ENCODE measurements around the gene HCFC1R1.
A peak's percentile ranks its signal among the peaks of the same experiment; 100 is the strongest.
"Not testable (repeated sequence)": the region's sequence is repeated elsewhere in the genome, so short reads cannot be mapped to it uniquely, and the experiment has no call there.

The HCFC1R1 gene

GRCh38 chr16:3057181-3058138 lies 33.7 kb upstream of the HCFC1R1 start:
- H3K9me3 ChIP-seq (ENCODE audit: control insufficient read depth in 5 of 5, low read length in 5 of 5) = no peaks in the 10 kb centered on the region
- H3K36me3 ChIP-seq (ENCODE audit: control insufficient read depth in 5 of 5, insufficient read depth in 5 of 5, low read length in 5 of 5) = peaks cover 0 to 11% (median 3%) of the 10 kb centered on the region in 5 donors
- no peak overlapping the region for H3K9ac ChIP-seq (ENCODE audit: low read length in 5 of 5)
- no peak overlapping the region for H3K27ac ChIP-seq (ENCODE audit: low read depth, low read length)
- H3K27me3 ChIP-seq (ENCODE audit: control insufficient read depth in 5 of 5, insufficient read depth in 4 of 5, low read length in 5 of 5) = no peaks in the 10 kb centered on the region
- H3K4me3 ChIP-seq (ENCODE audit: low read depth in 1 of 5, low read length in 5 of 5) = peak overlapping the region in 2 of 5 donors; percentile 74 to 80
- H3K4me1 ChIP-seq (ENCODE audit: control insufficient read depth in 5 of 5, insufficient read depth in 5 of 5, low read length in 5 of 5) = peaks cover 0 to 32% (median 21%) of the 10 kb centered on the region in 5 donors

- Histone ChIP-seq H3K36me3 (ENCODE audit: control insufficient read depth in 5 of 5, insufficient read depth in 5 of 5, low read length in 5 of 5) (peaks cover 0 to 11% (median 3%) of the 10 kb centered on the region in 5 donors), H3K4me3 (ENCODE audit: low read depth in 1 of 5, low read length in 5 of 5) (no peak overlapping the region), H3K4me1 (ENCODE audit: control insufficient read depth in 5 of 5, insufficient read depth in 5 of 5, low read length in 5 of 5) (peaks cover 0 to 32% (median 21%) of the 10 kb centered on the region in 5 donors), H3K9me3 (ENCODE audit: control insufficient read depth in 5 of 5, low read length in 5 of 5) (no peaks in the 10 kb centered on the region), H3K27ac (ENCODE audit: low read depth, low read length) (no peak overlapping the region), H3K27me3 (ENCODE audit: control insufficient read depth in 5 of 5, insufficient read depth in 4 of 5, low read length in 5 of 5) (peaks cover 0 to under 1% (median 0%) of the 10 kb centered on the region in 5 donors), H3K9ac (ENCODE audit: low read length in 5 of 5) (no peak overlapping the region)
Observed at GRCh38 chr16:3056336-3057180, 32.8 kb upstream of the HCFC1R1 start.

- not testable (repeated sequence) for H3K27ac ChIP-seq (ENCODE audit: low read depth, low read length); H3K9ac ChIP-seq (ENCODE audit: low read length in 5 of 5); H3K27me3 ChIP-seq (ENCODE audit: control insufficient read depth in 5 of 5, insufficient read depth in 4 of 5, low read length in 5 of 5); H3K9me3 ChIP-seq (ENCODE audit: control insufficient read depth in 5 of 5, low read length in 5 of 5); H3K4me3 ChIP-seq (ENCODE audit: low read depth in 1 of 5, low read length in 5 of 5)
- Histone ChIP-seq H3K36me3 (ENCODE audit: control insufficient read depth in 5 of 5, insufficient read depth in 5 of 5, low read length in 5 of 5) (peaks cover 0 to 11% (median 3%) of the 10 kb centered on the region in 5 donors), H3K4me1 (ENCODE audit: control insufficient read depth in 5 of 5, insufficient read depth in 5 of 5, low read length in 5 of 5) (peaks cover 0 to 32% (median 21%) of the 10 kb centered on the region in 5 donors)
Observed at GRCh38 chr16:3055734-3056115, 32.0 kb upstream of the HCFC1R1 start.

GRCh38 chr16:3054965-3055733 lies 31.4 kb upstream of the HCFC1R1 start:
- Histone ChIP-seq H3K4me1 (ENCODE audit: control insufficient read depth in 5 of 5, insufficient read depth in 5 of 5, low read length in 5 of 5) (peaks cover 0 to 29% (median 20%) of the 10 kb centered on the region in 5 donors), H3K27me3 (ENCODE audit: control insufficient read depth in 5 of 5, insufficient read depth in 4 of 5, low read length in 5 of 5) (peaks cover 0 to 10% (median 8%) of the 10 kb centered on the region in 5 donors), H3K4me3 (ENCODE audit: low read depth in 1 of 5, low read length in 5 of 5) (no peak overlapping the region), H3K27ac (ENCODE audit: low read depth, low read length) (no peak overlapping the region), H3K9me3 (ENCODE audit: control insufficient read depth in 5 of 5, low read length in 5 of 5) (no peaks in the 10 kb centered on the region), H3K9ac (ENCODE audit: low read length in 5 of 5) (no peak overlapping the region), H3K36me3 (ENCODE audit: control insufficient read depth in 5 of 5, insufficient read depth in 5 of 5, low read length in 5 of 5) (peaks cover 0 to 11% (median 3%) of the 10 kb centered on the region in 5 donors)

GRCh38 chr16:3053330-3053710 lies 29.6 kb upstream of the HCFC1R1 start:
- H3K36me3 ChIP-seq (ENCODE audit: control insufficient read depth in 5 of 5, insufficient read depth in 5 of 5, low read length in 5 of 5) = peaks cover 0 to 11% (median 3%) of the 10 kb centered on the region in 5 donors
- peaks cover 15 to 24% (median 22%) of the 10 kb centered on the region in 5 donors for H3K27me3 ChIP-seq (ENCODE audit: control insufficient read depth in 5 of 5, insufficient read depth in 4 of 5, low read length in 5 of 5)
- H3K27ac ChIP-seq (ENCODE audit: low read depth, low read length); H3K9me3 ChIP-seq (ENCODE audit: control insufficient read depth in 5 of 5, low read length in 5 of 5); H3K9ac ChIP-seq (ENCODE audit: low read length in 5 of 5); H3K4me3 ChIP-seq (ENCODE audit: low read depth in 1 of 5, low read length in 5 of 5): not testable (repeated sequence)
- H3K4me1 ChIP-seq (ENCODE audit: control insufficient read depth in 5 of 5, insufficient read depth in 5 of 5, low read length in 5 of 5) = peaks cover 0 to 14% (median 5%) of the 10 kb centered on the region in 5 donors

- Histone ChIP-seq H3K27me3 (ENCODE audit: control insufficient read depth in 5 of 5, insufficient read depth in 4 of 5, low read length in 5 of 5) (peaks cover 20 to 30% (median 25%) of the 10 kb centered on the region in 5 donors), H3K36me3 (ENCODE audit: control insufficient read depth in 5 of 5, insufficient read depth in 5 of 5, low read length in 5 of 5) (peaks cover 0 to 11% (median 3%) of the 10 kb centered on the region in 5 donors)
- H3K4me1 ChIP-seq (ENCODE audit: control insufficient read depth in 5 of 5, insufficient read depth in 5 of 5, low read length in 5 of 5); H3K27ac ChIP-seq (ENCODE audit: low read depth, low read length); H3K4me3 ChIP-seq (ENCODE audit: low read depth in 1 of 5, low read length in 5 of 5); H3K9ac ChIP-seq (ENCODE audit: low read length in 5 of 5); H3K9me3 ChIP-seq (ENCODE audit: control insufficient read depth in 5 of 5, low read length in 5 of 5): not testable (repeated sequence)
Observed at GRCh38 chr16:3052571-3053329, 29.0 kb upstream of the HCFC1R1 start.

GRCh38 chr16:3051494-3051893 lies 27.8 kb upstream of the HCFC1R1 start:
- Histone ChIP-seq H3K36me3 (ENCODE audit: control insufficient read depth in 5 of 5, insufficient read depth in 5 of 5, low read length in 5 of 5) (peaks cover 0 to 11% (median 3%) of the 10 kb centered on the region in 5 donors), H3K4me3 (ENCODE audit: low read depth in 1 of 5, low read length in 5 of 5) (no peak overlapping the region), H3K27me3 (ENCODE audit: control insufficient read depth in 5 of 5, insufficient read depth in 4 of 5, low read length in 5 of 5) (peaks cover 29 to 42% (median 35%) of the 10 kb centered on the region in 5 donors), H3K9me3 (ENCODE audit: control insufficient read depth in 5 of 5, low read length in 5 of 5) (no peaks in the 10 kb centered on the region), H3K4me1 (ENCODE audit: control insufficient read depth in 5 of 5, insufficient read depth in 5 of 5, low read length in 5 of 5) (peaks cover 0 to 14% (median 1%) of the 10 kb centered on the region in 5 donors), H3K9ac (ENCODE audit: low read length in 5 of 5) (no peak overlapping the region), H3K27ac (ENCODE audit: low read depth, low read length) (no peak overlapping the region)

GRCh38 chr16:3051009-3051408 lies 27.3 kb upstream of the HCFC1R1 start:
- Histone ChIP-seq H3K9ac (ENCODE audit: low read length in 5 of 5) (no peak overlapping the region), H3K36me3 (ENCODE audit: control insufficient read depth in 5 of 5, insufficient read depth in 5 of 5, low read length in 5 of 5) (peaks cover 0 to 11% (median 3%) of the 10 kb centered on the region in 5 donors), H3K27me3 (ENCODE audit: control insufficient read depth in 5 of 5, insufficient read depth in 4 of 5, low read length in 5 of 5) (peaks cover 29 to 43% (median 36%) of the 10 kb centered on the region in 5 donors), H3K4me1 (ENCODE audit: control insufficient read depth in 5 of 5, insufficient read depth in 5 of 5, low read length in 5 of 5) (peaks cover 0 to 18% (median 6%) of the 10 kb centered on the region in 5 donors), H3K9me3 (ENCODE audit: control insufficient read depth in 5 of 5, low read length in 5 of 5) (no peaks in the 10 kb centered on the region), H3K4me3 (ENCODE audit: low read depth in 1 of 5, low read length in 5 of 5) (no peak overlapping the region), H3K27ac (ENCODE audit: low read depth, low read length) (no peak overlapping the region)

- no peak overlapping the region for H3K27ac ChIP-seq (ENCODE audit: low read depth, low read length)
- no peak overlapping the region for H3K4me3 ChIP-seq (ENCODE audit: low read depth in 1 of 5, low read length in 5 of 5)
- peaks cover 0 to 24% (median 10%) of the 10 kb centered on the region in 5 donors for H3K4me1 ChIP-seq (ENCODE audit: control insufficient read depth in 5 of 5, insufficient read depth in 5 of 5, low read length in 5 of 5)
- peaks cover 0 to 11% (median 3%) of the 10 kb centered on the region in 5 donors for H3K36me3 ChIP-seq (ENCODE audit: control insufficient read depth in 5 of 5, insufficient read depth in 5 of 5, low read length in 5 of 5)
- peaks cover 29 to 46% (median 39%) of the 10 kb centered on the region in 5 donors for H3K27me3 ChIP-seq (ENCODE audit: control insufficient read depth in 5 of 5, insufficient read depth in 4 of 5, low read length in 5 of 5)
- no peaks in the 10 kb centered on the region for H3K9me3 ChIP-seq (ENCODE audit: control insufficient read depth in 5 of 5, low read length in 5 of 5)
- no peak overlapping the region for H3K9ac ChIP-seq (ENCODE audit: low read length in 5 of 5)
Observed at GRCh38 chr16:3050487-3050886, 26.7 kb upstream of the HCFC1R1 start.

Data from subcutaneous abdominal adipose tissue (tissue), 5 donors.